PFSK-1 (cell line): Measurements from ENCODE around the gene UBE4B.

Experiments
- POLR2AphosphoS5 ChIP-seq: IDR thresholded peaks from 2 replicates; pipeline ENCODE4 v1.6.1; 2012; ENCODE audit warnings: low read depth, mild to moderate bottlenecking, control low read depth, low read length, moderate library complexity
- TAF1 ChIP-seq: IDR thresholded peaks from 2 replicates; pipeline ENCODE4 v1.6.1; 2012; ENCODE audit warnings: low read length, control low read depth, borderline replicate concordance; ENCODE audit not compliant: insufficient read depth
- TF ChIP-seq, protein P1 (sequence below), 2 experiments: IDR thresholded peaks; 2 replicates each; pipeline versions ENCODE4 v1.6.1 to v1.8.0; 2011 to 2012; ENCODE audit warnings: low read depth in 2 of 2, low read length in 2 of 2, control low read depth in 1 of 2, inconsistent platforms in 1 of 2, mild to moderate bottlenecking in 1 of 2, moderate library complexity in 1 of 2; ENCODE audit not compliant: insufficient read depth in 1 of 2

DNA sequence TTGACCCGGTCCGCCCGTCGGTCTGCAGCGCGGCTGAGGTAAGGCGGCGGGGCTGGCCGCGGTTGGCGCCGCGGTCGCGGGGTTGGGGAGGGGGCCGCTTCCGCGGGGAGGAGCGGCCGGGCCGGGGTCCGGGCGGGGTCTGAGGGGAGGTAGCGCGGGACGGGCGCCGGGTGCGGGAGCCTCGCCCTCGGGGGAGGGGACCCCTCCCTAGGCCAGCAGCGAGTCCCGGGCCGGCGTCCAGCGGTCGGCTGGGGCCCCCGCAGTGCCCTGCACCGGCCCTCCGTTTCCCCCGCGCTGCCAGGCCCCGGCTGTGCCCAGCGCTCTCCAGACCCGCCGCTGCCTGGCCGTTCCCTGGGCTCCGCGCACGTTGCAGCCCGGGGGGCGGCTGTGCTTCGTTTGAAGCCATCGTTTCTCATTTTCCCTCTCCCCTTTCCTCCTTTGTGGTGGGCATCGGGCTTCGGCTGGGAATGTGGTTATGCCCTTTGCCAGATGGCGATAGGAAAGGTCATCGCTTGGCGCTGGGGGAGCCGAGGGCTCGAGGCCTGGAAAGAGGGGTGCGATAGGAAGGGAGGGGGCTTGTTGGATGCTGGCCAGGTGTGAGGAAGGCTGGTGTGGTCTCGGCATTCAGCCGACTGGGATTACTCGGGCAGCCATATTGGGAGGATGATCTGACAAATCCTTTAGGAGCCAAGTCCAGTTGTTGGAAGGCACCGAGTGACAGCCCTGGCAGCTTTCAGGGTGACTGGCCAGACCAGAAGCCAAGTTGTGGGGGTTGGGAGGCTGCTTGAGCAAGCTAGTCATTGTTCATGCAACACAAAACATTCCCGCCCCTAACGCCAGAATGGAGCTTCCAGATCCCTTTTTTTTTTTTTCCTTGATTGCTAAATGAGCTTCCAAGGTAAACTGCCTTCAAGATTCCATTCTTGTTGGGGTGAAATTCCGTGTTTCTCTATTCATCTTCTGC, 178.4 kb downstream of the UBE4B start:
- TF ChIP-seq, protein P1, sequence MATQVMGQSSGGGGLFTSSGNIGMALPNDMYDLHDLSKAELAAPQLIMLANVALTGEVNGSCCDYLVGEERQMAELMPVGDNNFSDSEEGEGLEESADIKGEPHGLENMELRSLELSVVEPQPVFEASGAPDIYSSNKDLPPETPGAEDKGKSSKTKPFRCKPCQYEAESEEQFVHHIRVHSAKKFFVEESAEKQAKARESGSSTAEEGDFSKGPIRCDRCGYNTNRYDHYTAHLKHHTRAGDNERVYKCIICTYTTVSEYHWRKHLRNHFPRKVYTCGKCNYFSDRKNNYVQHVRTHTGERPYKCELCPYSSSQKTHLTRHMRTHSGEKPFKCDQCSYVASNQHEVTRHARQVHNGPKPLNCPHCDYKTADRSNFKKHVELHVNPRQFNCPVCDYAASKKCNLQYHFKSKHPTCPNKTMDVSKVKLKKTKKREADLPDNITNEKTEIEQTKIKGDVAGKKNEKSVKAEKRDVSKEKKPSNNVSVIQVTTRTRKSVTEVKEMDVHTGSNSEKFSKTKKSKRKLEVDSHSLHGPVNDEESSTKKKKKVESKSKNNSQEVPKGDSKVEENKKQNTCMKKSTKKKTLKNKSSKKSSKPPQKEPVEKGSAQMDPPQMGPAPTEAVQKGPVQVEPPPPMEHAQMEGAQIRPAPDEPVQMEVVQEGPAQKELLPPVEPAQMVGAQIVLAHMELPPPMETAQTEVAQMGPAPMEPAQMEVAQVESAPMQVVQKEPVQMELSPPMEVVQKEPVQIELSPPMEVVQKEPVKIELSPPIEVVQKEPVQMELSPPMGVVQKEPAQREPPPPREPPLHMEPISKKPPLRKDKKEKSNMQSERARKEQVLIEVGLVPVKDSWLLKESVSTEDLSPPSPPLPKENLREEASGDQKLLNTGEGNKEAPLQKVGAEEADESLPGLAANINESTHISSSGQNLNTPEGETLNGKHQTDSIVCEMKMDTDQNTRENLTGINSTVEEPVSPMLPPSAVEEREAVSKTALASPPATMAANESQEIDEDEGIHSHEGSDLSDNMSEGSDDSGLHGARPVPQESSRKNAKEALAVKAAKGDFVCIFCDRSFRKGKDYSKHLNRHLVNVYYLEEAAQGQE (IDR thresholded peaks at IDR 0.05; ENCODE audit: insufficient read depth in 1 of 2, low read depth in 2 of 2, low read length in 2 of 2), result no peak
- TF ChIP-seq TAF1, result 0 out of 2 replicates have a peak, but pooled peaks have one; percentile 0
- no peak for TF ChIP-seq POLR2AphosphoS5
